BJ (cell line): ENCODE results near the gene CACNA2D3. TPM values are rescaled to one million over a fixed set of nuclear protein-coding genes. Genes with fewer than 3 reads are reported as not detected.

Experiments
- CTCF ChIA-PET: fragments of 350-600 bp; formaldehyde crosslinking; extraction: SDS; loops from one replicate; lab custom pipeline; 2021; ENCODE audit warnings: antibody characterized with exemption, inconsistent platforms; lab: Yijun Ruan, JAX
- POLR2A ChIA-PET: fragments of 300-600 bp; sonication (Branson Sonifier 250); formaldehyde crosslinking; extraction: SDS; loops from one replicate; lab custom pipeline; 2021; ENCODE audit warnings: antibody characterized with exemption; lab: Charles Lee
- DNase-seq: peaks from one replicate; pipeline ENCODE4 v3.0.0-alpha.2; 2011; ENCODE audit warnings: low read depth
- H3K27me3 ChIP-seq: 2 replicates; pipeline ENCODE4 v1.6.0; 2011; ENCODE audit warnings: low read length; ENCODE audit not compliant: control insufficient read depth, insufficient read depth
- H3K36me3 ChIP-seq: 2 replicates; pipeline ENCODE4 v1.5.1; 2011; ENCODE audit warnings: low read length; ENCODE audit not compliant: control insufficient read depth, insufficient read depth
- H3K4me3 ChIP-seq: 2 replicates; pipeline ENCODE4 v1.5.1; 2011; ENCODE audit warnings: low read depth, mild to moderate bottlenecking, control low read depth, low read length
- CTCF ChIP-seq: IDR thresholded peaks from 2 replicates; pipeline ENCODE4 v1.5.1; 2011; ENCODE audit warnings: low read depth, mild to moderate bottlenecking, control low read depth, inconsistent platforms, low read length, moderate library complexity; ENCODE audit not compliant: insufficient read depth
- polyA plus RNA-seq: library from polyadenylated mRNA; depleted of rRNA; stranded (reverse); fragments of >200 nt; gene quantifications from 2 replicates; pipeline ENCODE4 v1.2.3, GENCODE V29; 2011

The CACNA2D3 gene
- polyA plus RNA-seq, 1 experiment = 0.56 TPM

GRCh38 chr3:54556630-54557029, 434.3 kb downstream of the CACNA2D3 start:
- Histone ChIP-seq H3K4me3 (no peak overlapping the region), H3K27me3 (no peaks in the 10 kb centered on the region), H3K36me3 (no peaks in the 10 kb centered on the region)
- ChIA-PET CTCF (no interaction called here), POLR2A (no interaction called here)
- no peak for TF ChIP-seq CTCF
- DNase-seq = no peak

GRCh38 chr3:54557538-54558428, 435.4 kb downstream of the CACNA2D3 start:
- ChIA-PET POLR2A (no interaction called here), CTCF (no interaction called here)
- Histone ChIP-seq H3K36me3 (no peaks in the 10 kb centered on the region), H3K4me3 (no peak overlapping the region), H3K27me3 (no peaks in the 10 kb centered on the region)
- no peak for DNase-seq
- TF ChIP-seq CTCF = no peak

GRCh38 chr3:54563501-54564200, 441.3 kb downstream of the CACNA2D3 start:
- H3K4me3 ChIP-seq = no peak overlapping the region
- POLR2A ChIA-PET = no interaction called here
- H3K27me3 ChIP-seq = no peaks in the 10 kb centered on the region
- CTCF ChIA-PET = no interaction called here
- DNase-seq = no peak
- no peak for TF ChIP-seq CTCF
- no peaks in the 10 kb centered on the region for H3K36me3 ChIP-seq

- DNase-seq = no peak
- no peaks in the 10 kb centered on the region for H3K36me3 ChIP-seq
- ChIA-PET CTCF (interaction anchor here (0.6 kb wide), 1 partner anchor 390 kb away, joined by 3 read pairs; no protein-coding TSS in a partner anchor), POLR2A (no interaction called here)
- no peak for TF ChIP-seq CTCF
- H3K4me3 ChIP-seq = no peak overlapping the region
- H3K27me3 ChIP-seq = no peaks in the 10 kb centered on the region
Observed at GRCh38 chr3:54564374-54564925, 442.1 kb downstream of the CACNA2D3 start.

- H3K27me3 ChIP-seq = no peaks in the 10 kb centered on the region
- H3K36me3 ChIP-seq = no peaks in the 10 kb centered on the region
- POLR2A ChIA-PET = no interaction called here
Observed at GRCh38 chr3:54565956-54566355, 443.6 kb downstream of the CACNA2D3 start.

More at GRCh38 chr3:54565956-54566355, 443.6 kb downstream of the CACNA2D3 start:
- no peak for DNase-seq
- CTCF ChIA-PET = no interaction called here
- TF ChIP-seq CTCF = no peak
- H3K4me3 ChIP-seq = no peak overlapping the region
